Heart left ventricle (tissue), 16 donors: ENCODE data around the gene AHCYL1. TPM values are rescaled to one million over a fixed set of nuclear protein-coding genes. Genes with fewer than 3 reads are reported as not detected.

Experiments
- ATAC-seq, 4 donors: fragments of 200-7000 bp; cut with Tn5 transposase; one replicate each; pipeline ENCODE4 v1.9.1; 2020 to 2022; ENCODE audit warnings: moderate library complexity in 4 of 4, mild to moderate bottlenecking in 3 of 4, moderate number of reproducible peaks in 1 of 4
- DNase-seq, 5 donors: peaks; one replicate each; pipeline ENCODE4 v3.0.0-alpha.2; 2020
- H3K27ac ChIP-seq, 12 donors: fragments of 200-600 bp; sonication (generic) in 4 of 12; one replicate each; pipeline versions ENCODE4 v1.5.0 to v1.8.0; 2016 to 2022; ENCODE audit warnings: mild to moderate bottlenecking in 2 of 12
- H3K27me3 ChIP-seq, 9 donors: fragments of 200-600 bp; sonication (generic) in 2 of 9; one replicate each; pipeline versions ENCODE4 v1.5.1 to v1.8.0; 2016 to 2022; ENCODE audit warnings: mild to moderate bottlenecking in 3 of 9
- H3K36me3 ChIP-seq, 9 donors: fragments of 200-600 bp; sonication (generic) in 2 of 9; one replicate each; pipeline versions ENCODE4 v1.5.0 to v1.8.0; 2018 to 2022; ENCODE audit warnings: mild to moderate bottlenecking in 2 of 9
- H3K4me1 ChIP-seq, 12 donors: fragments of 200-600 bp; sonication (generic) in 4 of 12; one replicate each; pipeline versions ENCODE4 v1.5.0 to v1.8.0; 2016 to 2022; ENCODE audit warnings: mild to moderate bottlenecking in 3 of 12
- H3K4me3 ChIP-seq, 12 donors: fragments of 200-600 bp; sonication (generic) in 4 of 12; one replicate each; pipeline versions ENCODE4 v1.5.0 to v1.8.0; 2017 to 2022; ENCODE audit warnings: mild to moderate bottlenecking in 9 of 12, moderate library complexity in 4 of 12
- H3K9me3 ChIP-seq, 12 donors: fragments of 200-600 bp; sonication (generic) in 4 of 12; one replicate each; pipeline versions ENCODE4 v1.5.0 to v1.8.0; 2016 to 2022; ENCODE audit warnings: mild to moderate bottlenecking in 1 of 12
- POLR2A ChIP-seq, 2 donors: fragments of 450-650 bp; IDR thresholded peaks; one replicate each; pipeline ENCODE4 v1.6.1; 2017; ENCODE audit warnings: antibody characterized with exemption in 2 of 2, mild to moderate bottlenecking in 2 of 2, moderate library complexity in 2 of 2
- WGBS, 4 donors: extraction: QIAGEN DNeasy Blood & Tissue Kit in 2 of 4; methylation state at CpG; one replicate each; pipeline versions ENCODE4 v1.1.5 to v1.1.7; 2013 to 2018; 5-methylcytosine and 5-hydroxymethylcytosine counted together
- intact Hi-C, 10 donors: fragments of 100-400 bp; cut with DNase I; formaldehyde crosslinking; loops; one replicate each; pipeline versions ENCODE4 v1.11.1 to v1.14.2; 2022
- polyA plus RNA-seq, 2 donors: library from polyadenylated mRNA; stranded (reverse); fragments of 200-250 nt; gene quantifications; one replicate each; pipeline ENCODE4 v1.2.3, GENCODE V29; 2013
- total RNA-seq, 9 donors: library from RNA; depleted of rRNA in 2 of 9; stranded (reverse); fragments of >200 nt in 2 of 9; fragmentation: NEBNext Ultra II Directional in 3 of 9; extraction: Animal tissue kit (Norgen Biotek cat#: 25700) in 3 of 9; gene quantifications; one replicate each; pipeline versions ENCODE4 v1.1.0 to v1.2.4, GENCODE V29; 2016 to 2023
- TF ChIP-seq, protein P1 (sequence below), 12 donors: fragments of 200-600 bp; sonication (generic) in 4 of 12; IDR thresholded peaks; one replicate each; pipeline versions ENCODE4 v1.5.0 to v1.8.0; 2018 to 2022; ENCODE audit warnings: antibody characterized with exemption in 12 of 12, mild to moderate bottlenecking in 5 of 12
- donor health status: ischemic (EF 13 %, LVEDD 7.1; RV severe dilation, severe dysfunction).
- donor health status: healthy with polysubstance abuse.
- donor health status: DM: no; HTN: yes; CAD: no.
- donor health status: DM: no; HTN: no; CAD: no.
- donor health status: ischemic (EF 25% LVEDD 6.9; RV normal size, moderate dysfunction).
- donor health status: ischemic (EF 25% LVEDD 5.7; RV mildly dilated, moderate dysfunction).
- donor health status: healthy.
- donor health status: DM: yes; HTN: yes; CAD: no.
- donor health status: ischemic (EF 35%, LVEDD 5.7; RV mildly dilated, moderate dysfunction).
- donor health status: nonischemic (EF 11% LVEDD 7.7; RV severe dilation, severe dysfunction).
- donor health status: DM: yes; HTN: yes; CAD: no.
- donor health status: PGD.
- donor health status: ischemic (EF 29% LVEDD 5.4; RV normal size, mild dysfunction).
- donor health status: nonischemic (EF 23%, LVEDD 6.1; RV moderate dilation, normal function).

The AHCYL1 gene
- total and polyA plus RNA-seq, 11 donors, result 23.8 to 56.7 (median 42.1) TPM

DNA sequence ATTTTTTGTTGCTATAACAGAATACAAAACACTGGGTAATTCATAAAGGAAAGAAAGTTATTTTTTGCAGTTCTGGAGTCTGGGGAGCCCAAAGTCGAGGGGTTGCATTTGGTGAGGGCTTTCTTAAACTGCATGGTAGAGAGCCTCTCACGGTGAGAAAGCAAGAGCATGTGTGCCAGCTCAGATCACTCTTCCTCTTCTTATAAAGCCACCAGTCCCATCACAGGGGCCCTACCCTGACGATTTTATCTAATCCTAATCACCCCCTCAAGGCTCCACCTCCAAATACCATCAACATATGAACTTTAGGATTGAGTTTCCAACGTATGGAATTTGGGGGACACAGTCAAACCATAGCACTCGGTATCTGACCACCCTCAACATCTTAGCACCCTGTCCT lies 48.9 kb downstream of the AHCYL1 start:
- no peaks in the 10 kb centered on the region for H3K27me3 ChIP-seq
- DNase-seq (no peak), ATAC-seq (no peak)
- peak overlapping the region in 1 of 12 donors; percentile 90 for H3K27ac ChIP-seq
- H3K36me3 ChIP-seq, result peaks cover 0 to 19% (median 9%) of the 10 kb centered on the region in 9 donors
- no peaks in the 10 kb centered on the region for H3K9me3 ChIP-seq
- peaks cover 5 to 39% (median 13%) of the 10 kb centered on the region in 12 donors for H3K4me1 ChIP-seq
- intact Hi-C loops, result loop anchor here in 1 of 10 donors (10.0 kb wide), 1 partner anchor 371 kb away; the partner anchor contains the start of gene LAMTOR5
- H3K4me3 ChIP-seq, result no peak overlapping the region
- WGBS, 4 donors, result 84 to 94% (median 91%) methylated on average over 5 of the region's 5 CpGs
- no peak for TF ChIP-seq POLR2A (IDR thresholded peaks at IDR 0.05)
- TF ChIP-seq, protein P1, sequence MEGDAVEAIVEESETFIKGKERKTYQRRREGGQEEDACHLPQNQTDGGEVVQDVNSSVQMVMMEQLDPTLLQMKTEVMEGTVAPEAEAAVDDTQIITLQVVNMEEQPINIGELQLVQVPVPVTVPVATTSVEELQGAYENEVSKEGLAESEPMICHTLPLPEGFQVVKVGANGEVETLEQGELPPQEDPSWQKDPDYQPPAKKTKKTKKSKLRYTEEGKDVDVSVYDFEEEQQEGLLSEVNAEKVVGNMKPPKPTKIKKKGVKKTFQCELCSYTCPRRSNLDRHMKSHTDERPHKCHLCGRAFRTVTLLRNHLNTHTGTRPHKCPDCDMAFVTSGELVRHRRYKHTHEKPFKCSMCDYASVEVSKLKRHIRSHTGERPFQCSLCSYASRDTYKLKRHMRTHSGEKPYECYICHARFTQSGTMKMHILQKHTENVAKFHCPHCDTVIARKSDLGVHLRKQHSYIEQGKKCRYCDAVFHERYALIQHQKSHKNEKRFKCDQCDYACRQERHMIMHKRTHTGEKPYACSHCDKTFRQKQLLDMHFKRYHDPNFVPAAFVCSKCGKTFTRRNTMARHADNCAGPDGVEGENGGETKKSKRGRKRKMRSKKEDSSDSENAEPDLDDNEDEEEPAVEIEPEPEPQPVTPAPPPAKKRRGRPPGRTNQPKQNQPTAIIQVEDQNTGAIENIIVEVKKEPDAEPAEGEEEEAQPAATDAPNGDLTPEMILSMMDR (IDR thresholded peaks at IDR 0.05), result no peak

DNA sequence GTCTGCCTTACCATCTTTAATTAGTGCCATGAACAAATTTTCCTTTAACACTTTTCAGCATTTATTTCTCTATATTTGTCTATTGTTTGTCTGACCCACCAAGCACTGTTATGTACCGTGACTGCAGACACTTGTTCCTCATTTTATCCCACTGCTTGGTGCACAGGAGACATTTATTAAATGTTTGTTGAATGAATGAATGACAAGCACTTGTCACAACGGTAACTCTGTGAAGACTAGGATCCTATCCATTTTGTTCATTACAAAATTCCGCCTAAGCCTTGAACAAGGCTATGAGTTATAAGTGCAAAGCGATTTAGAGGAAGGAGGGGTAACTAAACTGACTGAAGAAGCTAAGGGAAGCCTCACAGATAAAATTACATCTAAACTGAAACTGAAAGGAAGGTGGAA lies 49.5 kb downstream of the AHCYL1 start:
- peak overlapping the region in 11 of 12 donors; percentile 76 to 96 (median 93) for H3K4me3 ChIP-seq
- H3K36me3 ChIP-seq, result peaks cover 0 to 25% (median 16%) of the 10 kb centered on the region in 9 donors
- H3K27me3 ChIP-seq, result no peaks in the 10 kb centered on the region
- intact Hi-C loops, result loop anchor here in 1 of 10 donors (10.0 kb wide), 1 partner anchor 371 kb away; the partner anchor contains the start of gene LAMTOR5
- TF ChIP-seq POLR2A (IDR thresholded peaks at IDR 0.05), result no peak
- TF ChIP-seq, protein P1 (IDR thresholded peaks at IDR 0.05), result no peak
- no peaks in the 10 kb centered on the region for H3K9me3 ChIP-seq
- DNase-seq (no peak), ATAC-seq (no peak)
- 57 to 68% (median 63%) methylated on average over 4 of the region's 4 CpGs for WGBS, 4 donors
- H3K4me1 ChIP-seq, result peaks cover 5 to 39% (median 13%) of the 10 kb centered on the region in 12 donors
- peak overlapping the region in 11 of 12 donors; percentile 69 to 96 (median 91) for H3K27ac ChIP-seq

DNA sequence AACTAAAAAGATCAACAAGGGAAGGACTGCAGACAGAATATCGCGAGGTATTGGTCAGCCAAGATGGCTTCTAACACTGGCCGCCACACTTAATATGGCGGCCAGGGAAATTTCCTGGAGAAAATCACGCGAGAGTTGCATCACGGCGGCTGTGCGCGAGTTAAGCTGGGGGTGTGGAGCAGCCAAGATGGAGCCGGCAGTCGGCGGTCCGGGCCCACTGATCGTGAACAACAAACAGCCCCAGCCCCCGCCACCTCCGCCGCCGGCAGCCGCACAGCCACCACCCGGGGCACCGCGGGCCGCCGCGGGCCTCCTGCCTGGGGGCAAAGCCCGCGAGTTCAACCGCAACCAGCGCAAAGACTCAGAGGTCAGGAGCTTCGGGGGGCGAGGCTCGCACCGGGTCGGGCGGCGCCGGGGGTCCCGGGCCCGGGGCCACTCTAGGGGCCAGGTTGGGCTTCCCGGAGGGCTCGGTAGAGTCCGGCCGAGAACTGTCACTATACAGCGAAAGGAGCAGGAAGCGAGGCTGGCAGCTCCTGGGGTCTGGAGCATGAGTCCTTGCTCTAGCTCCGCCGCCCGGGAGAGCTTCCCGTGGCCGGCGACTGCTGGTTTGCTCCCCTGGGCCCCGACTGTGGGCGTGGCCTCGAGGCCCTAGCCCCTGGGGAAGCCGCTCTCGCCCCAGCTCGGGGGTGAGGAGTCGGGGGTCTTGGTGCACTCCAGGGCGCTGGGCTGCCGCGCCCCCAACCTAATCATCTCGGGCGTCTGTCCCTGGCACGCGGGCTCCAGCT lies 50.1 kb downstream of the AHCYL1 start, which contains the start of gene STRIP1:
TSS of gene STRIP1 (plus strand) at position 174 of the 785 bp plus-strand sequence. CDS start at position 188, 14 bp downstream.
- Histone ChIP-seq H3K36me3 (peaks cover 0 to 31% (median 22%) of the 10 kb centered on the region in 9 donors), H3K4me1 (peaks cover 5 to 39% (median 13%) of the 10 kb centered on the region in 12 donors), H3K27me3 (no peaks in the 10 kb centered on the region), H3K4me3 (peak within 1 kb of the TSS; percentile 76 to 96 (median 93)), H3K9me3 (no peaks in the 10 kb centered on the region), H3K27ac (peak within 1 kb of the TSS; percentile 84 to 96 (median 90))
- WGBS, 4 donors, result 0 to 1% (median 1%) methylated on average over 28 to 66 of the region's 66 CpGs
- peak; percentile 93 to 95 (median 94) for DNase-seq
- intact Hi-C loops, result loop anchor here in 1 of 10 donors (10.0 kb wide), 1 partner anchor 370 kb away; the partner anchor contains the start of gene LAMTOR5
- ATAC-seq, result peak; percentile 91 to 97 (median 96)
- TF ChIP-seq POLR2A (IDR thresholded peaks at IDR 0.05), result peak in 1 of 2 donors; percentile 62
- TF ChIP-seq, protein P1 (IDR thresholded peaks at IDR 0.05), result no peak

DNA sequence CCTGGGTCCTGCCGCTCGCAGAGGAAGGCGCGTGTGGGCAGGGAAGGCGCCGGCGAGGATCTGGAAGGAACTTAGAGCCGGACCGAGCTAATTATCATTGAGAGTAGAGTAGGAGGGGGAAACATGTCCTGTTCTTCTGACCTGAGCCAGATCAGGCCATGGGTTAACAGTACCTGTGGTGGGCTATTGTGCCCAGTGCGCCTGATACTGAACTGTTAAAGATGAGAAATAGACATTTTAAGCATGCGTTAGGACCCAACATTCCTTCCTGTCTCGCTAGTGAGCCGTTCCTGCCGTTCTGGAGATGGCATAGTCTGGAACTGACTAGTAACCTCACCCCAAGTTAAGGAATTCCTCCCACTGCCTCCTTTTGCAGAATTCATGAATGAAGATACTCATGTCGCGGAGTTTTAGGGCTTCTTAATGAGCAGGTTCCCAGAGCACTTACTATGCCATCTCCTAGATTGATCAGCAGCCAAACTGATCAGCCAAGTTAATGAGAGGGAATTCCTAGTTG lies 50.7 kb downstream of the AHCYL1 start:
- WGBS, 4 donors, result 5 to 9% (median 8%) methylated on average over 15 to 16 of the region's 16 CpGs
- no peaks in the 10 kb centered on the region for H3K27me3 ChIP-seq
- DNase-seq (no peak), ATAC-seq (no peak)
- H3K4me1 ChIP-seq, result peaks cover 5 to 37% (median 13%) of the 10 kb centered on the region in 12 donors
- no peaks in the 10 kb centered on the region for H3K9me3 ChIP-seq
- peak overlapping the region in 11 of 12 donors; percentile 84 to 96 (median 91) for H3K27ac ChIP-seq
- intact Hi-C loops, result loop anchor here in 1 of 10 donors (10.0 kb wide), 1 partner anchor 370 kb away; the partner anchor contains the start of gene LAMTOR5
- TF ChIP-seq, protein P1 (IDR thresholded peaks at IDR 0.05), result no peak
- TF ChIP-seq POLR2A (IDR thresholded peaks at IDR 0.05), result no peak
- H3K4me3 ChIP-seq, result peak overlapping the region; percentile 76 to 96 (median 93)
- H3K36me3 ChIP-seq, result peaks cover 0 to 37% (median 28%) of the 10 kb centered on the region in 9 donors
